ENCODE data around the gene NEUROD2.

Gene NEUROD2

DNA sequence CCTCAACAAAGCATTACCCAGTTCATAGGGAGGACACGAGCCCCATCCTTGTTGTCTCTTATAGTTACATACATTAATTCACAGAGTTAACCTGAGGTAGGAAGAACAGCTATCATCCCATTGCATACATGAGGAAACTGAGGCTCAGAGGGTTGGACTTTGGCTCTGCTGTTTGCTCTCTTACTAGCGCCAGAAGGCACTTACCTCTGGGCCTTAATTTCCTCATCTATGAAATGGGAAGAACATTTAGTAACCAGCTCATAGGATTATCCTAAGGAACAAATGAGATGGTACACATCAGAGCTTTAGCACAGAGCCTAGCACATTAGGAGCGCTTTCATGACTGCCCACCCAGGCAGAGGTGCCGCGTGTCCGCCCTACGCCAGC is 27.6 kb downstream of the NEUROD2 start:
- DNase-seq (ENCODE audit: low read depth in 2 of 2): no peak

DNA sequence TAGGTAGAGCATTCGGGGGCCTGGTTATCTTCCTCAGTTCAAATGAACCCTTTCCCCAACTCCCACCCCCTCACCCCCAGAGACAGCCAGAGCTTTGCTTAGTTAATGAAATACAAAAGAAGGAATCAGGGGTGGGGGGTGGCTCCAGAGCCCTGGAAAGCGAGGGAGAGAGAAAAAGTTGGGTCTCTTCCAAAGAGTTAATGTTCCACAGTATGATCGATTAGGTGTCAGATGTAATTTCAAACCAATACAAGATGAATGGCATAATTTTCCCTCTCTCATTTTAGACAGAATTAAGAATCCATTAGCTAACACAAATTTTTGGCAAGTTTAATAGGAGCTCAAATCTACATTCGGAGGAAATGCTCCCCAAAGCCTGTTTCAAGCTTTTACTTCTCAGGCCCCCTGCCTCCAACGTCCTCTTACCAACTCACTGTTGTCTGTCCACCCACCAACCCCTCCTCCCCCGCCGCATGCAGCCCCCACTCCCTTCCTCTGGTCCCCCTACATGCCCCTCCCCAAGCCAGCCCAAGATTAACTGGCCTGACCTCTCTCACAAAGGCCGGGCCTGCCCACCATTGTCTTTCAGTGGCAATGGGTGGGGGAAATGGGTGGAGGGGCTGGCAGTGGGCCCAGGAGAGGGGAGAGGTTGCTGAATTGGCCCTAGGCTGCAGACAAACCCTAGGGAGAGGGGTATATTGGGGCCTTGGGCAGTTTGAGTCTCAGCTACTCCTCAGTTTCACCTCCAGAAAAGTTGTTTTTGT is 28.2 kb downstream of the NEUROD2 start:
- no peak for DNase-seq (ENCODE audit: low read depth in 2 of 2)

DNA sequence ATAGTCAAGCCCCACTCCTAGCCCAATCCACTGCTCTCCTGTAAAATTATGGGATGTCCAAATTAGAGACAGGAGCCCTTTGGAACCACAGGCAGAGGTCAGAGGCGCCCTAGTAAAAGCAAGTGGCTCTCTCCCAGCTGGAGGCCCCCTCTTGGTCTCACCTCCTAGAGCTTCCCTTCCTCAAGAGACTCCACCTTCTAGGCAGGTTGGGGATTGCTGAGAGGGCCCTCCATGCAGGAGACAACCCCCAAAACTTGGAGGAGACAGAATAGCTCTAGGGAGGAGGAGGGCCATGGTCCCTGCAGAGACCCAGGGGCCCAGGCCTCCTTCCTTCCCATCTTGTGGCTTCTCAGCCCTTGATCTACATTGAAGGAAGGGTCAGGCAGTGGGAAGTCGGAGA is 29.4 kb downstream of the NEUROD2 start:
- DNase-seq (ENCODE audit: low read depth in 2 of 2): no peak

DNA sequence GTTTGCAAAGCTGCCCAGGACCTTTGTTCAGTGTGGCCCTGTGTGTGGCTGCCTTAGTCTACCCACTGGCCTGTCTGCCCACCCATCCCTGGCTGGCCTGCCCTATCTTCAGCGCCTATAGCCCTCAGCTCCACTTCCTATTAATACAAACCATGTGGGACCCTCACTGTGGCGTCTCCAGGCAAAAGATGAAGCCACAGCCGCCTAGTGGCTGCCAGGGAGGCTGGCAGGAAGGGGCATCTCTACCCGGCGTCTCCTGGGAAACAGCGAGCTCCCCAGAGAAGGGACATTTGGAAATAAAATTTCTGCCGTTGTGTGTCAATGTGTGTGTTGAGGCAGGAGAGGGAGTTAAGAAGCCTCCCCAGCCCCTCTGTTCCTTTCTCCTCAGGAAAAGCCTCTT is 31.5 kb downstream of the NEUROD2 start:
- DNase-seq (ENCODE audit: low read depth in 2 of 2): no peak

DNA sequence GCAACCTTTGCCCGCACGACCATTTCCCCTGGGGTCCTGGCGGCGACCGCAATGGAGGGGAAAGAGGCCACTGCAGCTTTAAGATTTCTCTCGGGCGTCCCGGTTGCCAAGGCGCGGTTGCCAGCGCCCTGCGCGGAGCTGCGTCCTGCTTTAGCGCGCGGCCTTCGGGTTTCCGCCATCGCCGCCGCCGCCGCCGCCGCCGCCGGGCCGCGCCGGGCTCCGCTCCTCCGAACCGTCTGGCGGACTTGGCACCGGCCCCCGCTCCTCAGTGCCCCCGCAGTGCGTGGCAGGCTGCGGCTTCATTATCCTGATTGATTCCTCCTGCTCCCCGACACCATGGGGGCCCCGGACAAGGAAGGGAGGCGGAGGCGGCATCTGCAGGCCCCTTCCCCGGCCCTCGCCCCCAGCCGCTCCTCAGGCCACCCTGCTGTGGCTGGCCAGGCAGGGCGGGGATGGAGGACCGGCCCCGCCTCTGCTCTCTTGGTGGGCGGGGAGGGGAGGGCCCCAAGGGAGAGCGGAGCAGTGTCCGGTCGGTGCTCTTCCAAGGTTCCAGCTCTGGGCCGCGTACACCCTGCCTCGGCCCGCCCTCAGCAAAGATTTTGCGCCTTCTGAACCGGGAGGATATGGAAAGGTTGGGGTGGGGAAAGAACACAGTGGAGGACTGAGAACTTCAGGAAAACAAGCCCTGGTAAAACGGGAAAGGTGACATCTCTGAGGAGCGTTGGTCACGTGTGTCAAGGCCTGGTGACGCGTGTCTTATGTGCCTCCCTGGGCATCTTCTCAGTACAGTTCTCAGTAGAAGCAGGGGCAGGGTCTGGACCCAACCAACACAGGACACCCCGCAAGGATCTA is 34.0 kb downstream of the NEUROD2 start:
- DNase-seq (ENCODE audit: low read depth in 2 of 2): peak in 1 of 2 donors; percentile 41

DNA sequence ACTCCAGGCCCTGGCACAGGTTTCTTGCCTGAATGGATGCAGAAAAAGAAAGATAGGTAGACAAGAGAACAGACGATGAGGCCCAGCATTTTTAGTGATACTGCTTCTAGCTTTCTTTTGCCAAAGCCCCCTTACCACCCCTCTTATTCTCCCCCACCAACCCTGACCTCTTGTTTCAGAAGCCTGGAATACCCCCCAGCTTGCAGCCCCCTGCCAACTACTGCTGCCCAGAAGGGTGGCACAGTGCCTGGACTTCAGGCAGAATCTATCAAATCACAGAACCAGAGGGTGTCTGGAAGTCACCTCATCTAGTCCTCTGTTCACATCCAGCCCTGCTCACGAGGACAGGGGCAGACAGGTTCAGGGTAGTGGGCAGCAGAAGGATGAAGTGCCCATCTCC is 35.6 kb downstream of the NEUROD2 start:
- DNase-seq (ENCODE audit: low read depth in 2 of 2): no peak

DNA sequence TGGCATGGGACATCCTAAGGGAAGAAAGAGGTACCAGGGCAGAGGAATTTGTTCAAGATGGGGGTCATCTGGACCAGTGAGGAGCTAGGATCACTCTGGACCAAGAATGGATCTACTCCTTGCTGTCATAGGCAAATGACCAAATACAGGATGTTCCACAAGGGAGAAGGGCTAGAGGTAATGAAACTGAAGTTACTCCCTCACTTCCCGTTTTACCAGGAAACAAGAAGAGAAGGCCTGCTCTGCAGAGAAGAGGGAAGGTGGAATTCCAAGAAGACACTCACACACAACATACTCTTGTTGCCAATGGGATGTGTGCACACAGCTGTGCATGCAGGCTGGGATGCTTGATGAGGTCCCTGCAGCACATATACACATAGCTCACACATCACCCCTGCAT is 38.6 kb downstream of the NEUROD2 start:
- no peak for DNase-seq (ENCODE audit: low read depth in 2 of 2)

DNA sequence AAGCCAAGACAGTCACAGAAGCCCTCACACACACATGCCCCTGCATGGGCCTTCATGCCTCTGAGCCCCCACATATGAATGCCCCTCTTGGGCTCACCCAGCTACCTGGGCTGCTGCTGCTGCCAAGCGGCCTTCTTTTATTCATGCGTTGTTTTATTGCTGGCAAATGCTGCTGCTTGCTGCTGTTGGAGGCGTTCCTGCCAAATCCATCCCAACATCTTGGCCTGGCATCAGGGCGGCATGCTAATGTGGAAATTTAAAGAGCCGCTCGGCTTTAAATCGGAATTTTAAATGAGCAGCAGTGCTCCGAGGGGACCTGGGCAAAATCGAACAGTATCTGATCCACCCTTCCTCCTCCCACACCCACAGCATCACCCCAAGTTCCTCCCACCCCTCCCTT is 39.0 kb downstream of the NEUROD2 start:
- no peak for DNase-seq (ENCODE audit: low read depth in 2 of 2)

DNA sequence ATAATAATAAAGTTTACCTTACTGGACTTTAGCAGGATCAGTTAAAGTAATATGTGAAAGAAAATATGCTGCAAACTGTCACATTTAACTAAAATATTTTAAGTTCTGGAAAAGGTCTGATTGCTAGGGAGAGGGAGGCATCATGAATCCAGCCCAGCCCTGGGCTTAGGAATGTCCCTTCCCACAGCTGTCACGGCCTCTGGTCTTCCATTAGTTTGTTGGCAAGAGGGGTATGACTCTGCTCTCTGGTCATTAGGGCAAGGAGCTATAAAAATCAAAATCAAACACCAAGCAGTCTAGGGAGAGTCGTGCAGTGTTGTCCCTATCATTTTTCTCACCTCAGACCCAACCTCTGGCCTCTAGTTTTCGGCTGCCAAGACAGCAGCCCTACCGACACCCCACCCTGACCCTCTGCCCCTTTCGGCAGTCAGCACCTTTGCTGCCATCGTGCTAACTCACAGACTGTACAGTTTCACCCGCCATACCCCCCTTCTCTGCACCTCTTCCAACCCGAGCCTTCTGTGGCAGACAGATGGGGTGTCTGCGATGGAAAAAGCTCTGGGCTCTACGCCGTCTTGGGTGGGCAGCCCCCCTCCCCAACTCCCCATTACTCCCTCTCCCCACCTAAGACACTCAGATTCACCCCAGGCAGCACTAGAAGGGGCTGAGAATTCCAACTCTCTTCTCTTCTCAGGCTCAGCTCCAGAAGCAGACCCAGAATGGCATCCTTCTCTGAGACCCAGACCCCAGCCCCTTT is 41.4 kb downstream of the NEUROD2 start:
- no peak for DNase-seq (ENCODE audit: low read depth in 2 of 2)

DNA sequence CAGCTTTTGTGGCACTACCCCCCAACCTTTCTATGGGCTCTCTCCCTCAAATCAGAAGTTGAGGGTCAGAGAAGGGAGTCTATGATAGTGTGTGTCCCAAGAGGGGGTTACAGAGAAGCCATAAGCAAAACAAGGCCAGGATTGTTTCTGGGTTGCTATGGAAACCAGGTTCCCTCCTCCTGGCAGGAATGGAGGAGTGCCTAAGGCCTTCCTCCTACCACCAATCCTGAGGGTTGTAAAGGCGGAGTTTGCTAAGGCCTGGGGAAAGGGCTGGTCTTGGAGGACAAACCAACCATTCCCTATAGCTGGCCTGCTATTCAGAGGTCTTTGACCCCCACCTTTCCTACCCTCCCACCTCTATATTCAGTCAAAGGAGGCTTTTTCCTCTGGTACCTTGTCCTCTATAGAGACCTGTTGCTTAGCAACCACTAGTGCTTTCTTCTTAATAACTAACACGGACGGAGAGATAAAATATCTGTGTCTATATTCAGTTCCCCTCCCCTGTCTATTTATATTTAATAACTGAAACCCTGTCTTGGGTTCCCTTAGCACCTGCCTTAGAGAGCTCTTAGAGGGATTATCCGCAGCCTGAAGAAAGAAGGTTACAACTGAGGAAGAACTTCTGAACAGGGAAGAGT is 43.4 kb downstream of the NEUROD2 start:
- DNase-seq (ENCODE audit: low read depth in 2 of 2): no peak

DNA sequence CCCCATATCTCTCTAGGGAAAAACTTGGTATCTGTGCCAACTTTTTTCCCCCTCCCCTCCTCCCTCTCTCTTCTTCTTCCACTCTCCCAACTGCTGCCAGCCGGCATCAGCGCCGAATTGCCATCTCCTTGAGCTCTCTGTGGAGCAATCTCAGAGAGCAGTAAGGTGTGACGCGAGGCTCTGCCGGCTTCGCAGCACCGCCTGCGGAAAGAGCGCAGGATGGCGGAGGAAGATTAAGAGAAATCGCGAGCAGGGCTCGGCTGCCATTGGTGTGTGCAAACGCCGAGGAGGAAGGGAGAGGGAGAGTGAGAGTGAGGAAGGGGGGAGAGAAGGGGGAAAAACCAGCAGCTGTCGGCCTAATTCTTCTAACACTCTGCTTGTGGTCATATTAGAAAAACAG is 44.2 kb downstream of the NEUROD2 start:
- DNase-seq (ENCODE audit: low read depth in 2 of 2): no peak

DNA sequence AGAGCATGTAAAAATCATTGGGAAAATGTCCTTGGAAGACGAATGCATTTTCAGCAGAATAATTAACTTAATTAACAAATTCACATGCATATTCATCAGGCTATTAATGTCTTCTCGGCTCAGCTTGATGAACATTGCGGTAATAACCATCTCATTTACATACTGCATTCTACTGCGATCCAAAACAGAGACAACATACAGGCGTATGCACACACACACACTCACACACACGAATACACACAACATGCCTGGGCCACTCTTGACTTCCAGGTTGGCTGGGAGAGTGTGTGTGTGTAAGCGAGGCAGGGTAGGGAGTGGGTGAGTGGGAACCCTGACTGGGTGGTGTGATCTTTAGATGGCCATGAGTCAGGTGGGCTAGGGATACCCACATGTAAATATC is 44.7 kb downstream of the NEUROD2 start:
- no peak for DNase-seq (ENCODE audit: low read depth in 2 of 2)

DNA sequence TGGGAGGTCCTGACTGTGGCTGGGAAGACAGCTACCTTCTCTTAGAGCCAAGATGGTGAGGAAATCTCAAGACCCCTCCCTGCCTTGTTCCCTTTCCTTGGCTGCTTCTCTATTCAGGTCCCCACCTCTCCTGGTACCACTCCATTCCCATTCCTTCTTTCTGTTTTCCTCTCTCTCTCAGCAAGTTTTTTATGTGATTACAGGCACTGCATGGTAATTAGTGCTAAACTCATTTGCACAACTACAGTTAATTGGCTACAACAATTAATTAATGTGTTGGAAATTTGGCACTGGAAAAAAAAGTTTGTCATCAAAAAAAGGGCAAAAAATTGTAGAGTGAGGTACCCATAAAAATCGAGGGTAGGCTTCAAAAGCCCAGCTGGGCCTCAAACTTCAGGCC is 45.3 kb downstream of the NEUROD2 start:
- DNase-seq (ENCODE audit: low read depth in 2 of 2): no peak

DNA sequence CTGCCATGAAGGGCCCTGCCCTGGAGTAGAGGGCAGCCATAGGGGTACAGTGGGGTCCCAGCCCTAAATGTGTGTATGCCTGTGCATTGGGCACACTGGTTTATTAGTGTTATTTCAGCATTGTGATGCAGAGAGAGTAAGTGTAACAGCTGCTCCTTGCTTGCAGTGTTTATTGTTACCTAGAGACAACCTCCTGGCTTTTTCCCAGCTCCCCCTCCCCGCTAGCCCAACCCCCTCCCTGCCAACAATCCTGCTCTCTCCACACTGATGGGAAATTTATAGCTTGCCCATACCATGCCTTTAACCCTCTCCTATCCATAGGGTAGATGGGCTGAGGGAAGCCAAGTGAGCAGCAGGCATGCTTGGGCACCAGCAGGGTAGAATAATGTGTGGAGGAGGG is 51.3 kb downstream of the NEUROD2 start:
- no peak for DNase-seq (ENCODE audit: low read depth in 2 of 2)

DNA sequence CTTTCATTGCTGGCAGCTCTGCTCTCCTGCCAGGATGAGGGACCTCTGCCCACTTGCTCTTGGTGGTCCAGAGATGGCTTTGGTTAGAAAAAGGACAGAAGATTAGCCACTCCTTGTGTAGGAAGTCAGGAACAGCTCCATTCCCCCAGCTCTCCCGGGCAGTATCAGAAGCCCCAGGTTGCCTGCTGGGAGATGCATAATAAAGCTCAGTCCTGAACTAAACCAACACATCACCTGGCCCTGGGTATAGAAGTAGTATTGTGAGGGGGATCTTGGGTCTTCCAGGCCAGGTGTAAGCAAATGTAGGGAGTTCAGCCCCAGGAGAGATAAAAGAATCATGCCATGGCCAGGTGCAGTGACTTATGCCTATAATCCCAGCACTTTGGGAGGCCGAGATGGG is 52.4 kb downstream of the NEUROD2 start:
- DNase-seq (ENCODE audit: low read depth in 2 of 2): no peak
